Right ventricle myocardium superior (tissue), 1 donor: ENCODE results near the gene DPRX. TPM values are rescaled to one million over a fixed set of nuclear protein-coding genes. Genes with fewer than 3 reads are reported as not detected.

Source experiments
- ATAC-seq: fragments of 200-7000 bp; cut with Tn5 transposase; one replicate; pipeline ENCODE4 v1.9.1; 2020; ENCODE audit warnings: mild to moderate bottlenecking; ENCODE audit not compliant: poor library complexity
- DNase-seq: peaks from one replicate; pipeline ENCODE4 v3.0.0-alpha.2; 2020
- intact Hi-C: fragments of 100-400 bp; cut with DNase I; formaldehyde crosslinking; loops from one replicate; pipeline ENCODE4 v1.11.2; 2022
- long read RNA-seq: library from polyadenylated mRNA; unstranded; transcript quantifications from one replicate; pipeline ENCODE4 v2.0.0, GENCODE V29; 2021
- total RNA-seq: library from RNA; stranded (reverse); fragmentation: NEBNext Ultra II Directional; extraction: Animal tissue kit (Norgen Biotek cat#: 25700); gene quantifications from one replicate; pipeline ENCODE4 v1.2.1, GENCODE V29; 2021
- donor health status: DM: no; HTN: yes; CAD: no; lungs with severe emphysema.

Gene DPRX, protein sequence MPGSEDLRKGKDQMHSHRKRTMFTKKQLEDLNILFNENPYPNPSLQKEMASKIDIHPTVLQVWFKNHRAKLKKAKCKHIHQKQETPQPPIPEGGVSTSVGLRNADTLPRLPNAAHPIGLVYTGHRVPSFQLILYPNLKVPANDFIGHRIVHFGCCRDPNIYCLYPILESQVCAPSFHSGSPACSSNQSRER
- total RNA-seq: not detected
- long read RNA-seq: 0 reads

GRCh38 chr19:53631949-53632407, at the start of gene DPRX:
TSS of gene DPRX (plus strand) at chr19:53631999. CDS start at chr19:53632107, 108 bp downstream.
- intact Hi-C loops: no loop called here
- no peak for ATAC-seq
- no peak for DNase-seq

GRCh38 chr19:53583181-53583580, 48.6 kb upstream of the DPRX start:
- no peak for ATAC-seq
- intact Hi-C loops: no loop called here
- no peak for DNase-seq

- intact Hi-C loops: no loop called here
- DNase-seq (no peak), ATAC-seq (no peak)
Measured at GRCh38 chr19:53586277-53586691, 45.5 kb upstream of the DPRX start.

DNA sequence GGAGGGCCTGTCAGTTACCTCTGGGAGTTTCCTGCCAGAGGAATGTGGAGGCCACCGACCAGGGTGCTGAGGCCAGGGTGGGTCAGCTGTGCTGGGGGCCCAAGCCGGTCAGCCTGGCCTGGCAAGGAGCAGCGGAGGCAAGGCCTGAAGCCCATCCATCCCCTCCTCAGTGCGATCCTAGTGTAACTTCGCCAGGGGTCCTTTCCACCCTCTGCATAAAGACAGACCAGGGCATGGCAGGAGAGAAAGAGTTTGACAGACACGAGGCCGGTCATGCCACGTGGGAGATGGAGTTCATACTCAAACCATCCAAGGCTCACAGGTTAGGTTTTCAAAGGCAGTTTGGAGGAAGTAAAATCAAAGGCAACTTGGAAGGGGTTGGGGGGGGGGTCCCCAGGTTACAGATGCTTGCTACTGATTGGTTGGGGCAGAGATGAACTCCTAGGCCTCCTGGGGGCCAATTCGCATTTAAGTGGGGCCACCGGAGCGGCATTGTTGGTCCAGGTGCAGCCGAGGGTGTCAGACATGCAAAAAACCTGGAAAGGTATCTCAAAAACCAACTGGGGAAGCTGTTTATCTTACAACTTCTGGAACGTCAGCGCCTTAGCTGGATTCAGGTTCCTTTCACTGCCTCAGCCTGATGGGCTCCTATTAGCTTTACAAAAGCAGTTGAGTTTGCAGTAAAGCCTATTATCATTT, 36.8 kb upstream of the DPRX start:
- intact Hi-C loops: no loop called here
- DNase-seq (no peak), ATAC-seq (no peak)

GRCh38 chr19:53595510-53595867, 36.3 kb upstream of the DPRX start:
- no peak for ATAC-seq
- intact Hi-C loops: no loop called here

DNA sequence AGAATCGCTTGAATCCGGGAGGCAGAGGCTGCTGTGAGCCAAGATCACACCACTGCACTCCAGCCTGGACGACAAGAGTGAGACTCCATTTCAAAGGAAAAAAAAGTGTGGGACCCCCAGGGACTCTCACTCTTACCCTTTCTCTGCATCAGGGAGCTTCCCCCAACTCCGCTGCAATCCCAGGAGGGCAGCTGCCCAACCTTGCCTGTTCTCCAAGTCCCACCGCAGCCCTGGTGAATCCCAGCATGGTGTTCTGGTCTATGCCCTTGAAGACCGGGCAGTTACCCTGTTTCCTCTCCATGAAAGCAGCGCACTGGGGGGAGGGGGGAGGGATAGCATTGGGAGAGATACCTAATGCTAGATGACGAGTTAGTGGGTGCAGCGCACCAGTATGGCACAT, 35.7 kb upstream of the DPRX start:
- intact Hi-C loops: no loop called here
- ATAC-seq: no peak

More at GRCh38 chr19:53595510-53595867, 36.3 kb upstream of the DPRX start:
- DNase-seq: no peak

GRCh38 chr19:53597023-53597422, 34.8 kb upstream of the DPRX start:
- no peak for DNase-seq
- no peak for ATAC-seq
- intact Hi-C loops: no loop called here

More for the DNA sequence above, 35.7 kb upstream of the DPRX start:
- DNase-seq: no peak

- intact Hi-C loops: no loop called here
- no peak for ATAC-seq
- DNase-seq: no peak
Measured at GRCh38 chr19:53598361-53598760, 33.4 kb upstream of the DPRX start.

DNA sequence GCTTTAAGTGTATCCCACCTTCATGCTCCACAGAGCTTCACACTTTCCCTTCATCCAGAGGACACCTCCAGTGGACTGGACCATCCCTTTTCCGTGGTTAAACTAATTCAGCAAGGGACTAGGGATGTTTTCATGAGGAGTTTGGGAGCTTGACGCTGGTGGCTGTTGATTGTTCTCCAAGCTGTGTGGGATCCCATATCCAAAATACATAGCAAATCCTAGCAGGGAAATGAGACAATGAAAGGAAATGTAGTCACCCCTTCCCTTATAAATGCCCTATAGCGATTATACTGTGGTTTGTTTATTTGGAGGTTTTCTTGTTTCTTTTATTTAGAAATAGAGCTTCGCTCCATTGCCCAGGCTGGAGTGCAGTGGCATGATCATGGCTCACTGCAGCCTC, 31.6 kb upstream of the DPRX start:
- DNase-seq (no peak), ATAC-seq (no peak)
- intact Hi-C loops: no loop called here

- intact Hi-C loops: no loop called here
- ATAC-seq: no peak
- DNase-seq: no peak
Measured at GRCh38 chr19:53606031-53606430, 25.8 kb upstream of the DPRX start.

DNA sequence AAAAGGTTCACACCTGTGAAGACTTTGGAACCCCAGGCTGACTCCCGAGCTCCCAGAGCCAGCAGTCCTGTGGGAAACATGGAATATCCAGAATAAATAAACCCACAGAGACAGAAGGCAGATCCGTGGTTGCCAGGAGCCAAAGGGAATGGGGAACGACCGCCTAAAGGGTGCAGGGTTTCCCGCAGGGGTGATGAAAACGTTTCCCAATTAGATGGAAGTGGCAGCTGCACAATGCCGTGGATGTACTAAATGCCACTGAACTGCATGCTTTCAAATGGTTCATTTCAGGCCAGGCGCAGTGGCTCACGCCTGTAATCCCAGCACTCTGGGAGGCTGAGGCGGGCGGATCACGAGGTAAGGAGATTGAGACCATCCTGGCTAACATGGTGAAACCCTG, 23.4 kb upstream of the DPRX start:
- ATAC-seq (no peak), DNase-seq (no peak)
- intact Hi-C loops: no loop called here

GRCh38 chr19:53612762-53613526, 18.9 kb upstream of the DPRX start:
- no peak for ATAC-seq
- no peak for DNase-seq
- intact Hi-C loops: no loop called here

GRCh38 chr19:53621885-53622740, 9.7 kb upstream of the DPRX start:
- no peak for ATAC-seq
- intact Hi-C loops: no loop called here
- DNase-seq: no peak

DNA sequence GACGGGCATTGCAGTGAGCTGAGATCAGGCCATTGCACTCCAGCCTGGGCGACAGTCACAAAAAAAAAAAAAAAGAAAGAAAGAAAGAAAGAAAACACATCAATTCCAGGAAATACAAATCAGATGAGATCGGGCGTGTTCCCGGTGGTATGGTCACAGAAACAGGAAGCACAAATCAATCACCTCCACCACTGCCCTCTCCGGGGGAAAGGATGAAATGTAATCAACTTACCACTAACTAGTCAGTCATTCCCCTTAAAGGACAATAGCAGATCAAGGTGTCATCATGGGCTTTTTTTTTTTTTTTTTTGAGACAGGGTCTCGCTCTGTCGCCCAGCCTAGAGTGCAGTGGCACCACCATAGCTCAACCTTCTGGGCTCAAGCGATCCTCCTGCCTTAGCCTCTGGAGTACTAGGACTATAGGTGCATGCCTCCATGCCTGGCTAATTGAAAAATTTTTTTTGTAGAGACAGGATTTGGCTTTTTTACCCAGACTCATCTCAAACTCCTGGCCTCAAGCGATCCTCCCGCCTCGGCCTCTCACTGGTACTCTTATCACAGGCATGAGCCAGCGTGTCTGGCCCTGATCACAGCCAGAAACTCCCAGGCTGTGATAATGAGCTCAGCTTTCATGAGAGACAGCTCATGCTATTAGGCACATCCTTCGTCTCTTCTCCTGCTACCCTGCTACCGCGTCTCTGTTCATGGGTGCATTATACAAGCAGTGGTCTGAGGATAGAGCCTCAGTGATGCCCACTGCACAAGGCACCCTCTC, 6.8 kb upstream of the DPRX start:
- no peak for DNase-seq
- intact Hi-C loops: no loop called here
- no peak for ATAC-seq

DNA sequence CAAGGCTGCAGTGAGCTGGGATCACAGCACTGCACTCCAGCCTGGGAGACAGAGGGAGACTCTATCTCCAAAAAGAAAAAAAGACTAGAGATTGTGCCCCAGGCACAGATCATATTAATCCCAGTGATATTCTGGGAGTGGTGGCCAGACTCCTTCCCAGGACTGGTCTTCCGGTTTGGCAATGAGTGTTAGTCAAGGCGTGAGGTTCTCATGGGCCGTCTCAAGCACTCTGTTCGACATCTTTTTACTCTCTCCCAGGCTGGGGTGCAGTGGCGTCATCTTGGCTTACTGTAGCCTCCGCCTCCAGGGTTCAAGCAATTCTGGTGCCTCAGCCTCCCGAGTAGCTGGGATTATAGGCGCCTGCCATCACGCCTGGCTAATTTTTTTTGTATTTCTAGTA, 5.3 kb upstream of the DPRX start:
- DNase-seq (no peak), ATAC-seq (no peak)
- intact Hi-C loops: no loop called here

- no peak for DNase-seq
- no peak for ATAC-seq
- intact Hi-C loops: no loop called here
Measured at GRCh38 chr19:53626976-53627375, 4.8 kb upstream of the DPRX start.

- DNase-seq (no peak), ATAC-seq (no peak)
- intact Hi-C loops: no loop called here
Measured at GRCh38 chr19:53634768-53635167, 3.0 kb downstream of the DPRX start.

DNA sequence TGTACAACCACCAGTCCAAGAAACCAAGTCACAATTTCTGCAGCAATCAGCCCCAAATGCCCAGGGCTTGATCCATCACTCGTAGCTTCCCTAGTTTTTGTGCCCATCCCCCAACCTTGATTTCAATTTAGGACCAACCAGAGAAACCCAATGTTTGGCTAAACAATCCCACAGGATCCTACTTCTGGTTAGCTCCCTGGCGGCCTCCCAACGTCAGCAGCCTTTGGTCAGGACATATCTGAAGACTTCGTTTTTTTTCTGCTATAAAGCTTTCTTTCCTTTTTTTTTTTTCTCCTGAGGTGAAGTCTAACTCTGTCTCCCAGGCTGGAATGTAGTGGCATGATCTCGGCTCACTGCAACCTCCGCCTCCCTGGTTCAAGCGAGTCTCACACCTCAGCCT, 7.7 kb downstream of the DPRX start:
- ATAC-seq (no peak), DNase-seq (no peak)
- intact Hi-C loops: no loop called here
